GM12878 (cell line): ENCODE measurements around the gene ABHD2. TPM values are rescaled to one million over a fixed set of nuclear protein-coding genes. Genes with fewer than 3 reads are reported as not detected.

Source experiments
- ATAC-seq: fragments of 200-7000 bp; cut with Tn5 transposase; 3 replicates; pipeline ENCODE4 v1.9.1; 2020; ENCODE audit warnings: mild to moderate bottlenecking, moderate library complexity
- BruUV-seq: library from RNA; stranded (reverse); fragments of 400-500 nt; replicated peaks from 2 replicates; lab custom pipeline; 2021; lab: Mats Ljungman, UMichigan
- CTCF ChIA-PET: fragments of 300-600 bp; sonication (Branson Sonifier 250); formaldehyde crosslinking; extraction: SDS; loops from one replicate; lab custom pipeline; 2021; ENCODE audit warnings: inconsistent platforms; lab: Yijun Ruan, JAX
- POLR2A ChIA-PET: fragments of 350-600 bp; formaldehyde crosslinking; extraction: SDS; loops from one replicate; lab custom pipeline; 2021; ENCODE audit warnings: inconsistent platforms; lab: Charles Lee
- RAD21 ChIA-PET: fragments of 300-600 bp; sonication (Branson Sonifier 250); formaldehyde crosslinking; loops from one replicate; lab custom pipeline; 2023; ENCODE audit warnings: antibody characterized with exemption; ENCODE audit not compliant: unreplicated experiment; lab: Charles Lee
- SMC1A ChIA-PET: fragments of 300-600 bp; sonication (Branson Sonifier 250); formaldehyde crosslinking; loops from one replicate; lab custom pipeline; 2023; ENCODE audit not compliant: unreplicated experiment, uncharacterized antibody; lab: Charles Lee
- DNase-seq: peaks from one replicate; pipeline ENCODE4 v3.0.0-alpha.2; 2011; ENCODE audit warnings: low read depth, low spot score
- FAIRE-seq: peaks from 3 replicates; lab custom pipeline; 2011; peaks lifted over from hg19 to GRCh38; lab: Jason Lieb, UNC
- H2AFZ ChIP-seq: 2 replicates; pipeline ENCODE4 v1.6.0; 2011; ENCODE audit warnings: low read depth, low read length, control low read depth; ENCODE audit not compliant: control insufficient read depth
- H3K27ac ChIP-seq: 2 replicates; pipeline ENCODE4 v1.5.1; 2011; ENCODE audit warnings: control low read depth; ENCODE audit not compliant: control insufficient read depth, insufficient read depth
- H3K27me3 ChIP-seq, 2 experiments: replicated peaks in 1 of 2; 2 replicates each; pipeline versions ENCODE4 v1.6.0 to v1.6.1; 2011; ENCODE audit warnings: low read length in 1 of 2; ENCODE audit not compliant: control insufficient read depth in 2 of 2, insufficient read depth in 2 of 2
- H3K36me3 ChIP-seq, 2 experiments: 2 replicates each; pipeline ENCODE4 v1.5.1; 2011; ENCODE audit warnings: low read length in 1 of 2; ENCODE audit not compliant: control insufficient read depth in 2 of 2, insufficient read depth in 2 of 2
- H3K4me1 ChIP-seq: 2 replicates; pipeline ENCODE4 v1.6.1; 2011; ENCODE audit warnings: mild to moderate bottlenecking, low read length, moderate library complexity, mixed read lengths; ENCODE audit not compliant: control insufficient read depth, insufficient read depth
- H3K4me2 ChIP-seq: 2 replicates; pipeline ENCODE4 v1.6.0; 2011; ENCODE audit warnings: control low read depth; ENCODE audit not compliant: control insufficient read depth, insufficient read depth
- H3K4me3 ChIP-seq: fragments of 200-600 bp; sonication (generic); 2 replicates; pipeline ENCODE4 v1.5.1; 2016
- H3K79me2 ChIP-seq: 2 replicates; pipeline ENCODE4 v1.6.0; 2011; ENCODE audit warnings: low read length; ENCODE audit not compliant: control insufficient read depth, insufficient read depth
- H3K9ac ChIP-seq: 2 replicates; pipeline ENCODE4 v1.8.0; 2011; ENCODE audit warnings: low read length, control low read depth, mixed read lengths; ENCODE audit not compliant: control insufficient read depth, insufficient read depth
- H3K9me3 ChIP-seq: replicated peaks from 3 replicates; pipeline ENCODE4 v1.5.1; 2011; ENCODE audit warnings: mild to moderate bottlenecking, low read length; ENCODE audit not compliant: control insufficient read depth, insufficient read depth
- H4K20me1 ChIP-seq: 2 replicates; pipeline ENCODE4 v1.6.0; 2011; ENCODE audit not compliant: control insufficient read depth, insufficient read depth
- ASH2L ChIP-seq: fragments of 300-600, 200-600 bp; sonication (generic); IDR thresholded peaks from 2 replicates; pipeline ENCODE4 v1.6.1; 2017; ENCODE audit warnings: low read depth, mild to moderate bottlenecking, borderline replicate concordance
- RFX5 ChIP-seq: IDR thresholded peaks from 2 replicates; pipeline ENCODE4 v1.6.1; 2011; ENCODE audit warnings: low read depth, low read length, improper control_type of control experiment
- ZNF384 ChIP-seq: IDR thresholded peaks from 2 replicates; pipeline ENCODE4 v1.6.1; 2012; ENCODE audit warnings: low read depth, mild to moderate bottlenecking, low read length, improper control_type of control experiment, borderline replicate concordance
- WGBS: methylation state at CpG from one replicate; pipeline ENCODE4 v1.1.6; 2016; ENCODE audit warnings: low lambda C conversion rate; ENCODE audit not compliant: insufficient replicate concordance, insufficient coverage; ENCODE audit errors: missing lambda C conversion rate; 5-methylcytosine and 5-hydroxymethylcytosine counted together
- in situ Hi-C: fragments of 300-500 bp; cut with MboI; formaldehyde crosslinking; loops from 9 replicates; pipeline ENCODE4 v1.14.3; 2018; ENCODE audit warnings: mixed read lengths
- intact Hi-C: fragments of 100-400 bp; cut with micrococcal nuclease; formaldehyde crosslinking; loops from one replicate; pipeline ENCODE4 v1.14.2; 2022; ENCODE audit not compliant: unreplicated experiment
- polyA plus RNA-seq, 11 experiments: library from polyadenylated mRNA; depleted of rRNA in 4 of 11; unstranded in 6 of 11; stranded (reverse) in 5 of 11; fragments of >200 nt; fragmentation: Nextera tagmentation in 4 of 11; fragmentation: Illumina TruSeq in 1 of 11; extraction: Ambion mirVana in 4 of 11; extraction: Trizol in 1 of 11; gene quantifications; 1 replicate in 1 of 11; 2 replicates in 10 of 11; pipeline versions ENCODE4 v1.2.1 to v1.2.3, GENCODE V29; 2011 to 2016; ENCODE audit warnings: inconsistent platforms in 2 of 11, missing spikeins in 2 of 11, low read depth in 1 of 11
- total RNA-seq, 4 experiments: library from RNA; depleted of rRNA in 3 of 4; stranded (reverse); fragments of >200 nt in 3 of 4; fragmentation: Illumina TruSeq in 1 of 4; extraction: Trizol in 1 of 4; gene quantifications; 2 replicates each; pipeline versions ENCODE4 v1.2.1 to v1.2.3, GENCODE V29; 2013 to 2021
- TF ChIP-seq, protein P1 (sequence below): fragments of 450-650 bp; IDR thresholded peaks from 2 replicates; pipeline ENCODE4 v1.6.1; 2016; ENCODE audit warnings: mild to moderate bottlenecking

ABHD2 gene
- total and polyA plus RNA-seq, 10 of the 15 experiments (the other 5 are each of a cell fraction or from before 2014, with no cell fraction given): 1.2 to 33.6 (median 20.4) TPM

DNA sequence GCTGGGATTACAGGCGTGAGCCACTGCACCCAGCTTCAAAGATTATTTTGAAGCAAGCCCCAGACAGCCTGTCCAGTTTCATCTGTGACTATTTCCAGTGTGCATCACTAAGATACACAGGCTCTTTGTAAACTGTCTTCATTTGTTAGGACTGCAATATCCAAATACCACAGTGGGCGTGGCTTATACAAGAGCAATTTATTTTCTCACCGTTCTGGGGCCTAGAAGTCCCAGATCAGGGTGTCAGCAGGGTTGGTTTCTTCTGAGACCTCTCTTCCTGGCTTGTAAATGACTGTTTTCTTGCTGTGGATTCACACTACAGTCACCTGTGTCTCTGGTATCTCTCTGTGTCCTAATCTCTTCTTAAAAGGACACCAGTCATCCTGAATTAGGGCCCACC is 73.4 kb downstream of the ABHD2 start (continued):
- no peak for TF ChIP-seq RFX5

DNA sequence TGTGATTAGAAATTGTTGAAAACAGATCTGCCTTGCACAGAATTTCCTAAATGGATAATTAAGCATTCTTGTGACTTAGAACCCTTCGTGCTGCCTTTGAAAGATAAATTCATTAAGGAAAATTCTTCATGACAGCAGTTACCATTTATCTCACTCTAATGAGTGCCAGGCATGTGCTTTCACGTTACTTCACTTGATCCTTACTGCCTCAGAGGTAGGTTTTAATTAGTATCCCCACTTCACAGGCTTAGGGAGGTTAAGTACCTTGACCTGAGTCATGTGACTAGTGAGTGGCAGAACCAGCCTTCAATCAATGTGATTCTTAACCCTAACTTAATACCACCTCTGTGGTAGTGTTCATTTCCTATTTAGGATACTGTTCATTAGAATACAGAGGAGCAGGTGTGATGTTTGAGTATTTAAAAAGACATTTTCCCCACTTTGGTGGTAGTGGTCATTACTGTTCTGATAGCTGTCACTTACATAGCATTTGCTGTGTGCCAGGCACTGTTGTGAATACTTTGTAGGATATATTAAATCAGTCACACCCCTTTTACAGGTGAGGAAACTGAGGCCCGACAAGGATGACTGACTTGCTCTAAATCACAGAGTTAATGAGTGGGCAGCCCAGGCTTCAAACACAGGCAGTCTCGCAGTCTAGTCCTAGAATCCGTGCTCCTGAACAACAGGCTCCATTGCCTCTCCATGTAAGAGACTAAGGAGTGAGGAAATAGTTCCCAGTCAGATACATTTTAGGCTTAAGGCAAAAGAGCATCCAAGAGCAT is 75.2 kb downstream of the ABHD2 start:
- intact Hi-C loops: no loop called here
- SMC1A ChIA-PET: interaction anchor here (2.3 kb wide), 1 partner anchor 14 kb away, joined by 10 read pairs; no protein-coding TSS in a partner anchor
- ATAC-seq: no peak
- Histone ChIP-seq H3K27ac (no peak overlapping the region), H3K4me2 (no peak overlapping the region), H3K9me3 (no peaks in the 10 kb centered on the region), H3K36me3 (no peaks in the 10 kb centered on the region; a peak in 1 of 4 replicates), H2AFZ (no peak overlapping the region), H3K27me3 (no peaks in the 10 kb centered on the region), H3K79me2 (no peaks in the 10 kb centered on the region), H3K9ac (no peak overlapping the region), H4K20me1 (no peaks in the 10 kb centered on the region), H3K4me3 (no peak overlapping the region), H3K4me1 (peaks cover 17% of the 10 kb centered on the region)
- BruUV-seq: no TSS peak
- CTCF ChIA-PET: interaction anchor here (1.3 to 5.9 kb wide), 2 partner anchors 10 to 15 kb away, joined by 3 to 71 read pairs; no protein-coding TSS in a partner anchor
- DNase-seq: no peak
- no peak for TF ChIP-seq ASH2L
- TF ChIP-seq, protein P1, sequence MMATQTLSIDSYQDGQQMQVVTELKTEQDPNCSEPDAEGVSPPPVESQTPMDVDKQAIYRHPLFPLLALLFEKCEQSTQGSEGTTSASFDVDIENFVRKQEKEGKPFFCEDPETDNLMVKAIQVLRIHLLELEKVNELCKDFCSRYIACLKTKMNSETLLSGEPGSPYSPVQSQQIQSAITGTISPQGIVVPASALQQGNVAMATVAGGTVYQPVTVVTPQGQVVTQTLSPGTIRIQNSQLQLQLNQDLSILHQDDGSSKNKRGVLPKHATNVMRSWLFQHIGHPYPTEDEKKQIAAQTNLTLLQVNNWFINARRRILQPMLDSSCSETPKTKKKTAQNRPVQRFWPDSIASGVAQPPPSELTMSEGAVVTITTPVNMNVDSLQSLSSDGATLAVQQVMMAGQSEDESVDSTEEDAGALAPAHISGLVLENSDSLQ: peak; percentile 25; the same call in 1 of the 2 replicates
- TF ChIP-seq ZNF384: no peak
- POLR2A ChIA-PET: no interaction called here
- WGBS: 90% methylated on average over 5 of the region's 5 CpGs
- no peak for FAIRE-seq
- RAD21 ChIA-PET: no interaction called here
- in situ Hi-C loops: no loop called here
